ENCODE results near the gene SURF4. TPM values are rescaled to one million over a fixed set of nuclear protein-coding genes. Genes with fewer than 3 reads are reported as not detected.
"Not testable (repeated sequence)": the region's sequence is repeated elsewhere in the genome, so short reads cannot be mapped to it uniquely, and the experiment has no call there.

SURF4 gene
- total RNA-seq, 1 donor from 2014 or later: 188 TPM

DNA sequence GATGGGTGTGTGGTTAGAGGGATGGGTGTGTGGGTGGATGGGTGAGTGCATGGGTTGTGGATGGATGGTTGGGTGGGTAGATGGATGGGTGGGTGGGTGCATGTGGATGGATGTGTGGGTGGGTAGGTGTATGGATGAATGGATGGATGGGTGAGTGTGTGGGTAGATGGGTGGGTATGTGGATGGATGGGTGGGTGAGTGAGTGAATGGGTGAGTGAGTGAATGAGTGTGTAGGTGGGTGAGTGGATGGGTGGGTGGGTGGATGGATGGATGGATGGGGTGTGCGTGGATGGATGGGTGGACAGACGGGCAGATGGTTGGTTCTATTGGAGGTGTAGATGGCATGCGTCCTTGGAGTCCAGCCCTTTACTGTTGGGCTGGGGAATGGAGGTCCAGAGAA is 17.5 kb upstream of the SURF4 start:
- no peak overlapping the region for H3K4me3 ChIP-seq (ENCODE audit: low read depth, low read length)
- H3K36me3 ChIP-seq (ENCODE audit: control insufficient read depth, insufficient read depth, low read length): no peaks in the 10 kb centered on the region
- H3K27me3 ChIP-seq (ENCODE audit: control insufficient read depth, insufficient read depth, low read length): peaks cover 45% of the 10 kb centered on the region
- TF ChIP-seq, protein P1, sequence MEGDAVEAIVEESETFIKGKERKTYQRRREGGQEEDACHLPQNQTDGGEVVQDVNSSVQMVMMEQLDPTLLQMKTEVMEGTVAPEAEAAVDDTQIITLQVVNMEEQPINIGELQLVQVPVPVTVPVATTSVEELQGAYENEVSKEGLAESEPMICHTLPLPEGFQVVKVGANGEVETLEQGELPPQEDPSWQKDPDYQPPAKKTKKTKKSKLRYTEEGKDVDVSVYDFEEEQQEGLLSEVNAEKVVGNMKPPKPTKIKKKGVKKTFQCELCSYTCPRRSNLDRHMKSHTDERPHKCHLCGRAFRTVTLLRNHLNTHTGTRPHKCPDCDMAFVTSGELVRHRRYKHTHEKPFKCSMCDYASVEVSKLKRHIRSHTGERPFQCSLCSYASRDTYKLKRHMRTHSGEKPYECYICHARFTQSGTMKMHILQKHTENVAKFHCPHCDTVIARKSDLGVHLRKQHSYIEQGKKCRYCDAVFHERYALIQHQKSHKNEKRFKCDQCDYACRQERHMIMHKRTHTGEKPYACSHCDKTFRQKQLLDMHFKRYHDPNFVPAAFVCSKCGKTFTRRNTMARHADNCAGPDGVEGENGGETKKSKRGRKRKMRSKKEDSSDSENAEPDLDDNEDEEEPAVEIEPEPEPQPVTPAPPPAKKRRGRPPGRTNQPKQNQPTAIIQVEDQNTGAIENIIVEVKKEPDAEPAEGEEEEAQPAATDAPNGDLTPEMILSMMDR (IDR thresholded peaks at IDR 0.05; ENCODE audit: insufficient read depth, low read length, poor library complexity, severe bottlenecking): no peak
- no peak for DNase-seq (ENCODE audit: low read depth)

DNA sequence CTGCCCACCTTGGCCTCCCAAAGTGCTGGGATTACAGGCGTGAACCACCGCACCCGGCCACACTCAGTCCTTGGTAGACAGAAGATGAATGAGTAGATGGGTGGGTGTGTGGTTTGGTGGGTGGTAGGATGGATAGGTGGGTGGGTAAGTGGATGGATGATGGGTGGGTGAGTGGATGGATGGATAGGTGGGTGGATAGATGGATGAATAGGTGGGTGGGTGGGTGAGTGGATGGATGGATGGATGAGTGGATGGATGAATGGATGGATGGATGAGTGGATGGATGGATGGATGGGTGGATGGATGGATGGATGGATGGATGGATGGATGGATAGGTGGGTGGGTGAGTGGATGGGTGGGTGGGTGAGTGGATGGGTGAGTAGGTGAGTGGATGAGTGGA is 16.4 kb upstream of the SURF4 start:
- H3K27me3 ChIP-seq (ENCODE audit: control insufficient read depth, insufficient read depth, low read length): peaks cover 38% of the 10 kb centered on the region
- not testable (repeated sequence) for H3K4me3 ChIP-seq (ENCODE audit: low read depth, low read length); DNase-seq (ENCODE audit: low read depth); H3K36me3 ChIP-seq (ENCODE audit: control insufficient read depth, insufficient read depth, low read length)

DNA sequence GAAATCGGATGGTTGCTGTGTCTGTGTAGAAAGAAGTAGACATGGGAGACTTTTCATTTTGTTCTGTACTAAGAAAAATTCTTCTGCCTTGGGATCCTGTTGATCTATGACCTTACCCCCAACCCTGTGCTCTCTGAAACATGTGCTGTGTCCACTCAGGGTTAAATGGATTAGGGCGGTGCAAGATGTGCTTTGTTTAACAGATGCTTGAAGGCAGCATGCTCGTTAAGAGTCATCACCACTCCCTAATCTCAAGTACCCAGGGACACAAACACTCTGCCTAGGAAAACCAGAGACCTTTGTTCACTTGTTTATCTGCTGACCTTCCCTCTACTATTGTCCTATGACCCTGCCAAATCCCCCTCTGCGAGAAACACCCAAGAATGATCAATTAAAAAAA is 15.6 kb upstream of the SURF4 start:
- H3K4me3 ChIP-seq (ENCODE audit: low read depth, low read length); H3K36me3 ChIP-seq (ENCODE audit: control insufficient read depth, insufficient read depth, low read length); DNase-seq (ENCODE audit: low read depth): not testable (repeated sequence)
- H3K27me3 ChIP-seq (ENCODE audit: control insufficient read depth, insufficient read depth, low read length): peaks cover 31% of the 10 kb centered on the region

DNA sequence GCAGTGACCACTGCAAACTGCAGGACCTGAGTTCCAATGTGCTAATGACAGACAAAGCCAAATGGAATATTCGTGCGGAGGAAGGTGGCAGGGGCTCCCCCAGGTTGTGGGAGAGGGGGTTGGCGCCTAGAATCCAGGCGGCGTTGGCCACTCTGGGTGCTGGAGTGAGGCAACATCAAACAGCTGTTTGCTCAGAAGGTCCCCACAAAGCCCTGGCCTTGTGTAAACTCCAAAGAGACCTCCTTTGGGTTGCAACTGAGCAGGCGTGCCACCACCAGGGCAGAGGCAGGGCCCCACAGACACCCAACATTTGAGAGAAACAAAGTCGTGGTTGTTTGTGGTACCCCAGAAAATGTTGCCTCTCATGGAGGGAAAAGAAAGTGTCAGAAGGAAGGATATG is 14.9 kb upstream of the SURF4 start:
- no peak overlapping the region for H3K4me3 ChIP-seq (ENCODE audit: low read depth, low read length)
- peaks cover 28% of the 10 kb centered on the region for H3K27me3 ChIP-seq (ENCODE audit: control insufficient read depth, insufficient read depth, low read length)
- no peak for DNase-seq (ENCODE audit: low read depth)
- TF ChIP-seq, protein P1 (IDR thresholded peaks at IDR 0.05; ENCODE audit: insufficient read depth, low read length, poor library complexity, severe bottlenecking): no peak
- H3K36me3 ChIP-seq (ENCODE audit: control insufficient read depth, insufficient read depth, low read length): no peaks in the 10 kb centered on the region

DNA sequence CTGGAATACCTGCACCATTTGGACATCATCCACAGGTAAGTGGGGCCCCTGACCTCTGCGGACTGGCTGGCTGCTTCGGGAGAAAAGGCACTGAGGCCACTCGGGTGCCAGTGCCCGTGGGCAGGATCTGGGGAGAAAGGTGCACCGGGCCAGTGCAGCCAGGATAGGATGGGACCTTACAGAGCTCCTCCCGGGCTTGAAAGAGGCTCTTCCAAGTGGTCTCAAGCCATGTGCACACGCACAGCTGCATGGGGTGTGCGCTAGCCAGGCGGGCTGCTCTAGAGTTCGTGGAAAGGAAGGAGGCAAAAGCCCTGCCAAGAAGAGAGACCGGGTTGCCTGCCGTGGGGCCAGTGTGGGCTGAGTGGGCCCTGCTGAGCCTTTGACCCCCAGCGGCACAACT is 13.7 kb upstream of the SURF4 start:
- Histone ChIP-seq H3K27me3 (ENCODE audit: control insufficient read depth, insufficient read depth, low read length) (peaks cover 17% of the 10 kb centered on the region), H3K4me3 (ENCODE audit: low read depth, low read length) (no peak overlapping the region), H3K36me3 (ENCODE audit: control insufficient read depth, insufficient read depth, low read length) (no peaks in the 10 kb centered on the region)
- DNase-seq (ENCODE audit: low read depth): no peak
- TF ChIP-seq, protein P1 (IDR thresholded peaks at IDR 0.05; ENCODE audit: insufficient read depth, low read length, poor library complexity, severe bottlenecking): no peak

DNA sequence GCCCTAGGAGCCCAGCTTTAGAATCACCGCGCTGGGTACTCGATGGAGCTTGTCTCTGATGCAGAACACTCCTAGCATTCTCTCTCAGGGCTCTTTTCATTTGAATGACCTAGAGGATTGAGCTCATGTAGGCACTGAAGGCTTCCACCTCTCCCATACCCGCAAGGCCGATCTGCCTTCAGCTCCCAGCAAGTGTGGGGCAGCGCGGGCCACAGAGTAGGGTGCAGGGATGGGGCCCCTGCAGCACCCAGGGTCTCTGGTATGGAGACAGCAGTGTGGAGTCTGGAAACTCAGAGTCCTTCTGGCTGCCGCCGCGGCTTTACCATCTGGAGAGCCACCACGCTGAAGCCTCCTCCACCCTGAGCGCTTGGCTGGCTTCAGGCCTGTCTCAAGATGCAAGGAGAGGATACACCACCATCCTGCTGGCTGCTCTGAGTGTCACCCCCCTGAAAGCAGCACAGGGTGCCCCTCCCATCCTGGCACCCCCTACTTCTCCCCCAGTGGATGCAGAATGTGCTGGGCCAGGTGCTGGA is 13.2 kb upstream of the SURF4 start:
- H3K27me3 ChIP-seq (ENCODE audit: control insufficient read depth, insufficient read depth, low read length): peaks cover 12% of the 10 kb centered on the region
- DNase-seq (ENCODE audit: low read depth): no peak
- no peaks in the 10 kb centered on the region for H3K36me3 ChIP-seq (ENCODE audit: control insufficient read depth, insufficient read depth, low read length)
- H3K4me3 ChIP-seq (ENCODE audit: low read depth, low read length): no peak overlapping the region
- TF ChIP-seq, protein P1 (IDR thresholded peaks at IDR 0.05; ENCODE audit: insufficient read depth, low read length, poor library complexity, severe bottlenecking): no peak

DNA sequence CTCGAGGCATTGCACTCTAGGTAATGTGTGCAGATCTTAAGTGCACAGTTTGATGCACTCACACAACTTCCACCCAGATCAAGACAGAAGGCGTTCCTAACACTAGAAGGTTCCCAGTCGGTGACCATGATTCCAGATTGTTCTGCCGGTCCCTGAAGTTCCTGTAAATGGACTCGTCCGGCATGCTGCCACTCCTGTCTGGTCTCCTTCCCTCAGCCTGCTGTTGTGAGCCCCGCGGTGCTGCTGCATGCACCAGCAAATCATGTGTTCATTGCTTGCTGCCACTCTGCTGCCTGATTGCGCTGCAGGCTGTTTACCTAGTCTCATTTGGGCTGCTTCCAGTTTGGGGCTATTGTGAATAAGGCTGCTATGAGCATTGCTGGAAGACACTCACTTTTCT is 11.8 kb upstream of the SURF4 start:
- peaks cover 4% of the 10 kb centered on the region for H3K27me3 ChIP-seq (ENCODE audit: control insufficient read depth, insufficient read depth, low read length)
- DNase-seq (ENCODE audit: low read depth): no peak
- TF ChIP-seq, protein P1 (IDR thresholded peaks at IDR 0.05; ENCODE audit: insufficient read depth, low read length, poor library complexity, severe bottlenecking): no peak
- no peaks in the 10 kb centered on the region for H3K36me3 ChIP-seq (ENCODE audit: control insufficient read depth, insufficient read depth, low read length)
- H3K4me3 ChIP-seq (ENCODE audit: low read depth, low read length): no peak overlapping the region
